ENCODE results near the gene ACTL9. TPM values are rescaled to one million over a fixed set of nuclear protein-coding genes. Genes with fewer than 3 reads are reported as not detected.
"Not testable (repeated sequence)": the region's sequence is repeated elsewhere in the genome, so short reads cannot be mapped to it uniquely, and the experiment has no call there.

ACTL9 gene
- total RNA-seq, 1 donor from 2014 or later: not detected

GRCh38 chr19:8722032-8722431 is 23.4 kb upstream of the ACTL9 start:
- Histone ChIP-seq H3K4me3 (ENCODE audit: insufficient read depth, low read depth, low read length) (no peak overlapping the region), H3K9me3 (ENCODE audit: insufficient read depth, low read depth, low read length) (peaks cover 9% of the 10 kb centered on the region), H3K27me3 (ENCODE audit: insufficient read depth, low read length) (no peaks in the 10 kb centered on the region), H3K36me3 (ENCODE audit: insufficient read depth, low read length) (no peaks in the 10 kb centered on the region), H3K4me1 (ENCODE audit: insufficient read depth, low read length) (no peaks in the 10 kb centered on the region), H4K20me1 (ENCODE audit: insufficient read depth, low read length) (no peaks in the 10 kb centered on the region), H3K4me2 (ENCODE audit: low read length) (no peak overlapping the region), H3K9ac (ENCODE audit: low read length) (no peak overlapping the region), H3K27ac (ENCODE audit: low read depth, low read length) (no peak overlapping the region), H2AFZ (ENCODE audit: low read depth, low read length) (no peak overlapping the region), H3K79me2 (ENCODE audit: insufficient read depth, low read length) (no peaks in the 10 kb centered on the region)
- FAIRE-seq: no peak
- peaks cover 14% of the 10 kb centered on the region for H3K9me3 Mint-ChIP-seq (ENCODE audit: unreplicated experiment)
- no peak overlapping the region for H3K27ac Mint-ChIP-seq (ENCODE audit: unreplicated experiment)
- H3K4me1 Mint-ChIP-seq (ENCODE audit: low read depth, unreplicated experiment): no peaks in the 10 kb centered on the region
- no peaks in the 10 kb centered on the region for H3K27me3 Mint-ChIP-seq (ENCODE audit: low read depth, unreplicated experiment)
- H3K4me3 Mint-ChIP-seq (ENCODE audit: unreplicated experiment): no peak overlapping the region
- TF ChIP-seq EZH2 (IDR thresholded peaks at IDR 0.05; ENCODE audit: insufficient read depth, low read length): no peak
- TF ChIP-seq, protein P1, sequence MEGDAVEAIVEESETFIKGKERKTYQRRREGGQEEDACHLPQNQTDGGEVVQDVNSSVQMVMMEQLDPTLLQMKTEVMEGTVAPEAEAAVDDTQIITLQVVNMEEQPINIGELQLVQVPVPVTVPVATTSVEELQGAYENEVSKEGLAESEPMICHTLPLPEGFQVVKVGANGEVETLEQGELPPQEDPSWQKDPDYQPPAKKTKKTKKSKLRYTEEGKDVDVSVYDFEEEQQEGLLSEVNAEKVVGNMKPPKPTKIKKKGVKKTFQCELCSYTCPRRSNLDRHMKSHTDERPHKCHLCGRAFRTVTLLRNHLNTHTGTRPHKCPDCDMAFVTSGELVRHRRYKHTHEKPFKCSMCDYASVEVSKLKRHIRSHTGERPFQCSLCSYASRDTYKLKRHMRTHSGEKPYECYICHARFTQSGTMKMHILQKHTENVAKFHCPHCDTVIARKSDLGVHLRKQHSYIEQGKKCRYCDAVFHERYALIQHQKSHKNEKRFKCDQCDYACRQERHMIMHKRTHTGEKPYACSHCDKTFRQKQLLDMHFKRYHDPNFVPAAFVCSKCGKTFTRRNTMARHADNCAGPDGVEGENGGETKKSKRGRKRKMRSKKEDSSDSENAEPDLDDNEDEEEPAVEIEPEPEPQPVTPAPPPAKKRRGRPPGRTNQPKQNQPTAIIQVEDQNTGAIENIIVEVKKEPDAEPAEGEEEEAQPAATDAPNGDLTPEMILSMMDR (IDR thresholded peaks at IDR 0.05; ENCODE audit: insufficient read depth, low read depth, low read length): no peak
- no peak for DNase-seq (ENCODE audit: low read depth)
- no peaks in the 10 kb centered on the region for H3K36me3 Mint-ChIP-seq (ENCODE audit: low read depth, unreplicated experiment)

GRCh38 chr19:8721334-8721733 is 22.7 kb upstream of the ACTL9 start, which contains the start of gene OR2Z1:
TSS of gene OR2Z1 (plus strand) at chr19:8721634. CDS start at chr19:8731029, 9,395 bp downstream.
- H3K27ac Mint-ChIP-seq (ENCODE audit: unreplicated experiment): no peak within 1 kb of the TSS
- no peak for FAIRE-seq
- H3K9me3 Mint-ChIP-seq (ENCODE audit: unreplicated experiment): peaks cover 9% of the 10 kb centered on the region
- H3K27me3 ChIP-seq (ENCODE audit: insufficient read depth, low read length): no peaks in the 10 kb centered on the region
- no peak for DNase-seq (ENCODE audit: low read depth)
- no peaks in the 10 kb centered on the region for H3K27me3 Mint-ChIP-seq (ENCODE audit: low read depth, unreplicated experiment)
- no peaks in the 10 kb centered on the region for H3K36me3 ChIP-seq (ENCODE audit: insufficient read depth, low read length)
- no peaks in the 10 kb centered on the region for H3K79me2 ChIP-seq (ENCODE audit: insufficient read depth, low read length)
- H3K9ac ChIP-seq (ENCODE audit: low read length): no peak within 1 kb of the TSS
- no peaks in the 10 kb centered on the region for H3K4me1 ChIP-seq (ENCODE audit: insufficient read depth, low read length)
- no peaks in the 10 kb centered on the region for H3K36me3 Mint-ChIP-seq (ENCODE audit: low read depth, unreplicated experiment)
- H3K4me3 ChIP-seq (ENCODE audit: insufficient read depth, low read depth, low read length): no peak within 1 kb of the TSS
- no peaks in the 10 kb centered on the region for H3K4me1 Mint-ChIP-seq (ENCODE audit: low read depth, unreplicated experiment)
- no peak for TF ChIP-seq EZH2 (IDR thresholded peaks at IDR 0.05; ENCODE audit: insufficient read depth, low read length)
- TF ChIP-seq, protein P1 (IDR thresholded peaks at IDR 0.05; ENCODE audit: insufficient read depth, low read depth, low read length): no peak
- no peaks in the 10 kb centered on the region for H4K20me1 ChIP-seq (ENCODE audit: insufficient read depth, low read length)
- no peak within 1 kb of the TSS for H2AFZ ChIP-seq (ENCODE audit: low read depth, low read length)
- H3K4me2 ChIP-seq (ENCODE audit: low read length): no peak within 1 kb of the TSS
- peaks cover 8% of the 10 kb centered on the region for H3K9me3 ChIP-seq (ENCODE audit: insufficient read depth, low read depth, low read length)
- no peak within 1 kb of the TSS for H3K27ac ChIP-seq (ENCODE audit: low read depth, low read length)
- H3K4me3 Mint-ChIP-seq (ENCODE audit: unreplicated experiment): no peak within 1 kb of the TSS

- H3K4me1 ChIP-seq (ENCODE audit: insufficient read depth, low read length); H3K4me3 Mint-ChIP-seq (ENCODE audit: unreplicated experiment); H2AFZ ChIP-seq (ENCODE audit: low read depth, low read length); H3K36me3 ChIP-seq (ENCODE audit: insufficient read depth, low read length); H3K4me1 Mint-ChIP-seq (ENCODE audit: low read depth, unreplicated experiment); H4K20me1 ChIP-seq (ENCODE audit: insufficient read depth, low read length); H3K27me3 ChIP-seq (ENCODE audit: insufficient read depth, low read length); H3K9me3 ChIP-seq (ENCODE audit: insufficient read depth, low read depth, low read length); H3K4me2 ChIP-seq (ENCODE audit: low read length); H3K36me3 Mint-ChIP-seq (ENCODE audit: low read depth, unreplicated experiment); H3K9me3 Mint-ChIP-seq (ENCODE audit: unreplicated experiment); FAIRE-seq; H3K9ac ChIP-seq (ENCODE audit: low read length); H3K27me3 Mint-ChIP-seq (ENCODE audit: low read depth, unreplicated experiment); H3K27ac Mint-ChIP-seq (ENCODE audit: unreplicated experiment); H3K79me2 ChIP-seq (ENCODE audit: insufficient read depth, low read length); H3K4me3 ChIP-seq (ENCODE audit: insufficient read depth, low read depth, low read length); H3K27ac ChIP-seq (ENCODE audit: low read depth, low read length); DNase-seq (ENCODE audit: low read depth): not testable (repeated sequence)
Observed at GRCh38 chr19:8710337-8710736, 11.7 kb upstream of the ACTL9 start.
